ENCODE measurements around the gene RBBP8NL. TPM values are rescaled to one million over a fixed set of nuclear protein-coding genes. Genes with fewer than 3 reads are reported as not detected.

Gene RBBP8NL
- total and polyA plus RNA-seq, 2 experiments from 2014 or later, result 0.10 to 1.1 TPM

DNA sequence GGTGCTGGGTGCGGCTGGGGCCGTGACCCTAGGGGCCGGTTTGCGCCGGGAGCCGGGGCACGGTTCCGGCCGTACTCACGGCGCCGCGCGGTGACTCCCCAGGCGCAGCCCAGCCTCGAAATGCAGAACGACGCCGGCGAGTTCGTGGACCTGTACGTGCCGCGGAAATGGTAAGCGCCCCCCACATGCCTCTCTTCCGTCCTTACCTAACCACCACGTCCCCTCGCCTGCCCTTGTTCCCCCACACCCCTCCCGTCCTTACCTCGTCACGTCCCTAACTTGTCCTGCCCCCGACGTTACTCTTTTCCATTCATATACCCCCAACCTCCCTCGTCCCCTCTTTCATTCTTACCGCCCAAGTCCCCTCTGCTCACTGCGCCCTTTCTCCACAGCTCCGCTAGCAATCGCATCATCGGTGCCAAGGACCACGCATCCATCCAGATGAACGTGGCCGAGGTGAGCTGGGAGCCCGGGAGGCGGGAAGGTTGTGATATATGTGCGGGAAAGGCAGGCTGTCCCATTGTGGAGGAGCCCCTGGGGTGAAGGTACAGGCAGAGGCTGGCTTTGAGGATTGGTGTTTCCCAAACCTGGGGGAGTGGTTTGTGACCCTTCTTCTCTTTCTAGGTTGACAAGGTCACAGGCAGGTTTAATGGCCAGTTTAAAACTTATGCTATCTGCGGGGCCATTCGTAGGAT is 40.0 kb downstream of the RBBP8NL start:
- H3K9me2 ChIP-seq (ENCODE audit: insufficient read depth), result no peaks in the 10 kb centered on the region
- no peak for ATAC-seq
- peaks cover 23% of the 10 kb centered on the region for H4K20me1 ChIP-seq (replicated peaks; ENCODE audit: insufficient read depth)
- peaks cover 11% of the 10 kb centered on the region for H3K36me3 ChIP-seq (ENCODE audit: insufficient read depth)
- peak overlapping the region; percentile 100 for H3K4me2 ChIP-seq
- no peaks in the 10 kb centered on the region for H3K27me3 ChIP-seq (ENCODE audit: insufficient read depth)
- peak overlapping the region; percentile 84 for H3K27ac ChIP-seq (ENCODE audit: low read depth)
- peaks cover 32% of the 10 kb centered on the region for H3K4me1 Mint-ChIP-seq
- DNase-seq (ENCODE audit: low spot score), result no peak
- peaks cover 33% of the 10 kb centered on the region for H3K27me3 Mint-ChIP-seq (ENCODE audit: insufficient read depth, low read depth, poor library complexity)
- peaks cover 43% of the 10 kb centered on the region for H3K79me2 ChIP-seq (replicated peaks; ENCODE audit: insufficient read depth)
- H3K36me3 Mint-ChIP-seq (ENCODE audit: low read depth), result peaks cover 49% of the 10 kb centered on the region
- H3K9me3 Mint-ChIP-seq, result no peaks in the 10 kb centered on the region
- H3K27ac Mint-ChIP-seq, result peak overlapping the region; percentile 95
- peaks cover 55% of the 10 kb centered on the region for H3F3A ChIP-seq (replicated peaks; ENCODE audit: low read depth)
- H2AFZ ChIP-seq, result no peak overlapping the region
- H3K4me1 ChIP-seq (ENCODE audit: insufficient read depth), result peaks cover 11% of the 10 kb centered on the region
- H3K4me3 Mint-ChIP-seq, result peak overlapping the region; percentile 97
- TF ChIP-seq ZNF114 (CRISPR knock-in tag; IDR thresholded peaks at IDR 0.05) (no peak), POLR2AphosphoS5 (IDR thresholded peaks at IDR 0.05; ENCODE audit: low read depth) (peak; percentile 23; the same call in 1 of the 2 replicates)
- H3K4me3 ChIP-seq, result peak overlapping the region; percentile 100

DNA sequence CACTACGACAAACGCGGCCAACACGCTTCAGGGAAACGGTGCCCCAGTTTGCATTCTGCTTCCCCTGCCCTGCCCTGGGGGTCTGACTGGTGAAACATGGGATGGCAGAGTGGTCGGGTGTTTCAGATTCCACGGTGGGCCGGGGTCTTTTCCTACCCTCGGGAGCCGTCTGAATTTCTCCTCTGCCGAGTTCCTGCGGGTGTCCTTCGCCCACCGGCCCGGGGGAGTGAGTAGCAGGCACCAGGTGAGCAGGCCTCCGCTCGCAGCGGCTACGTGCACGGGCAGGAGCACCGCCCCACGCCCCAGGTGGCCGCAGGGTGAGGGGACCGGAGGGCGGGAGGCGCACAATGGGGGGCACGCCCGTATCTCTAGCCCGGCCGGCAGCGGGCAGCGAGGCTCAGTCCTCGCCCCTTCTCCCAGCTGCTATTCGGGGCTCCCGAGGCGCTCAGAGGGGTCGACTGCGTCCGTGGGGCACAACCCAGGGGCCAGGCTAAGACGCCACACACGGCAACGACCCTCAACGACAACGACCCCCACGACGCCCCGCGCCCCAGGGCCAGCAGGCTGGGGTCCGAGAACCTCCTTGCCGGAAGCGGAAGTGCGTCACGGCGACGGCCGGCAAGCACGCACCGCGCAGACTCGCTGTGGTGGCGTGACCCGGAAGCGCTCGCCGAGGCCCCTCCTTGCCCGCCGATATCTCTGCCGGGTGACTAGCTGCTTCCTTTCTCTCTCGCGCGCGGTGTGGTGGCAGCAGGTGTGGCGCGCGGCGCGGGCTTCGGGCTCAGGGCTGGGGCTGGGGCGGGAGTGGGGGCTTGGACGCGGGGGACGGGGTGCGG is 40.7 kb downstream of the RBBP8NL start, which contains the start of gene RPS21:
Gene RPS21 (plus strand): TSS at position 721 of the 836 bp plus-strand sequence. CDS start 236 bp downstream, outside the sequence.
- peaks cover 43% of the 10 kb centered on the region for H3K79me2 ChIP-seq (replicated peaks; ENCODE audit: insufficient read depth)
- H3K36me3 Mint-ChIP-seq (ENCODE audit: low read depth), result peaks cover 56% of the 10 kb centered on the region
- no peaks in the 10 kb centered on the region for H3K27me3 ChIP-seq (ENCODE audit: insufficient read depth)
- H3K4me1 Mint-ChIP-seq, result peaks cover 36% of the 10 kb centered on the region
- H3K36me3 ChIP-seq (ENCODE audit: insufficient read depth), result peaks cover 11% of the 10 kb centered on the region
- H2AFZ ChIP-seq, result peak within 1 kb of the TSS; percentile 23; the same call in 1 of the 2 replicates
- peak within 1 kb of the TSS; percentile 100 for H3K4me2 ChIP-seq
- peak; percentile 94 for DNase-seq (ENCODE audit: low spot score)
- H3K9me2 ChIP-seq (ENCODE audit: insufficient read depth), result no peaks in the 10 kb centered on the region; the same call in 1 of the 2 replicates
- H4K20me1 ChIP-seq (replicated peaks; ENCODE audit: insufficient read depth), result peaks cover 23% of the 10 kb centered on the region
- ATAC-seq, result peak; percentile 74
- peaks cover 11% of the 10 kb centered on the region for H3K4me1 ChIP-seq (ENCODE audit: insufficient read depth)
- H3K27ac Mint-ChIP-seq, result peak within 1 kb of the TSS; percentile 95
- H3K27me3 Mint-ChIP-seq (ENCODE audit: insufficient read depth, low read depth, poor library complexity), result peaks cover 30% of the 10 kb centered on the region
- H3F3A ChIP-seq (replicated peaks; ENCODE audit: low read depth), result peaks cover 58% of the 10 kb centered on the region
- peak within 1 kb of the TSS; percentile 100 for H3K4me3 ChIP-seq
- peak within 1 kb of the TSS; percentile 86 for H3K27ac ChIP-seq (ENCODE audit: low read depth)
- TF ChIP-seq POLR2AphosphoS5 (IDR thresholded peaks at IDR 0.05; ENCODE audit: low read depth), result peak; percentile 95
- TF ChIP-seq ZNF331 (CRISPR knock-in tag; IDR thresholded peaks at IDR 0.05; ENCODE audit: low read depth), result no peak
- TF ChIP-seq CREB1 (CRISPR knock-in tag; IDR thresholded peaks at IDR 0.05; ENCODE audit: low read depth), result peak; percentile 90
- TF ChIP-seq, protein P1, sequence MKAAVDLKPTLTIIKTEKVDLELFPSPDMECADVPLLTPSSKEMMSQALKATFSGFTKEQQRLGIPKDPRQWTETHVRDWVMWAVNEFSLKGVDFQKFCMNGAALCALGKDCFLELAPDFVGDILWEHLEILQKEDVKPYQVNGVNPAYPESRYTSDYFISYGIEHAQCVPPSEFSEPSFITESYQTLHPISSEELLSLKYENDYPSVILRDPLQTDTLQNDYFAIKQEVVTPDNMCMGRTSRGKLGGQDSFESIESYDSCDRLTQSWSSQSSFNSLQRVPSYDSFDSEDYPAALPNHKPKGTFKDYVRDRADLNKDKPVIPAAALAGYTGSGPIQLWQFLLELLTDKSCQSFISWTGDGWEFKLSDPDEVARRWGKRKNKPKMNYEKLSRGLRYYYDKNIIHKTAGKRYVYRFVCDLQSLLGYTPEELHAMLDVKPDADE (IDR thresholded peaks at IDR 0.05), result peak; percentile 96
- peak within 1 kb of the TSS; percentile 97 for H3K4me3 Mint-ChIP-seq
- H3K9me3 Mint-ChIP-seq, result peaks cover 5% of the 10 kb centered on the region

Measured in GM23338 (cell line).